Activated CD4-positive, alpha-beta memory T cell treated with anti-CD3 and anti-CD28 coated beads for 36 hours (primary cell): ENCODE data around the gene RIOX2. TPM values are rescaled to one million over a fixed set of nuclear protein-coding genes. Genes with fewer than 3 reads are reported as not detected.

ENCODE experiments used
- CTCF ChIA-PET: fragments of 350-600 bp; sonication (Branson Sonifier 250); formaldehyde crosslinking; loops from one replicate; lab custom pipeline; 2021; ENCODE audit warnings: antibody characterized with exemption, inconsistent platforms; lab: Charles Lee
- POLR2A ChIA-PET: fragments of 350-600 bp; sonication (Branson Sonifier 250); formaldehyde crosslinking; loops from one replicate; lab custom pipeline; 2021; ENCODE audit warnings: antibody characterized with exemption; lab: Charles Lee
- DNase-seq: peaks from one replicate; pipeline ENCODE4 v3.0.0-alpha.2; 2020
- H3K27ac Mint-ChIP-seq: one replicate; pipeline ENCODE4 v1.8.0; 2021; ENCODE audit warnings: mixed read lengths
- H3K27me3 Mint-ChIP-seq: one replicate; pipeline ENCODE4 v1.8.0; 2021; ENCODE audit warnings: mixed read lengths
- H3K36me3 Mint-ChIP-seq: one replicate; pipeline ENCODE4 v1.8.0; 2021; ENCODE audit warnings: mixed read lengths
- H3K4me1 Mint-ChIP-seq: one replicate; pipeline ENCODE4 v1.8.0; 2021; ENCODE audit warnings: low read depth, mixed read lengths
- H3K4me3 Mint-ChIP-seq: one replicate; pipeline ENCODE4 v1.8.0; 2021; ENCODE audit warnings: mild to moderate bottlenecking, mixed read lengths
- H3K9me3 Mint-ChIP-seq: one replicate; pipeline ENCODE4 v1.8.0; 2021; ENCODE audit warnings: mixed read lengths
- intact Hi-C: fragments of 100-400 bp; cut with micrococcal nuclease; formaldehyde crosslinking; loops from one replicate; pipeline ENCODE4 v1.15.1; 2023
- total RNA-seq, 2 experiments: library from RNA; stranded (reverse); gene quantifications; one replicate each; pipeline ENCODE4 v1.2.3, GENCODE V29; 2021

Gene RIOX2
- total RNA-seq, 2 experiments from 2014 or later = 35.9 to 36.1 TPM

DNA sequence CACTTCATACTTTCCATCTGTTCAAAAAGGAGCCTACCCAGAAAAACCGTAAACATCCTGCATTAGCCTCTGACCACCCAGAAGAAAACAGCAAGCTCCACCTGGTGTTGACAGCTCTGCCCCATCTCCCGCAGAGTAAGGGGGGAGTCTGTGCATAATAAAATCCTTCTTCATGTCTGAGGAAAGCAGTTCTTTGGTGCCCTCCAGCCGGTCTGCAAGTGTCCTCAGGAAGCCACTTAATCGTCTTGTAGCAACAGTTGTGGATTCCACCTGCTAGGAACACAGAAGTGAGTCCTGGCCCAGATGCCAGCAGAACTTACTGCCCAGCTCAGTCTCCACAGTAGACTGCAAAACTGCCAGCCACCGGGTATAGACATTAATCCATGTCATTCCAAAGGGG, 22.5 kb downstream of the RIOX2 start:
- Mint-ChIP-seq H3K36me3 (peaks cover 66% of the 10 kb centered on the region), H3K4me1 (no peaks in the 10 kb centered on the region), H3K27me3 (no peaks in the 10 kb centered on the region), H3K4me3 (no peak overlapping the region), H3K27ac (no peak overlapping the region), H3K9me3 (no peaks in the 10 kb centered on the region)
- intact Hi-C loops = no loop called here
- POLR2A ChIA-PET = no interaction called here
- CTCF ChIA-PET = no interaction called here
- DNase-seq = no peak

DNA sequence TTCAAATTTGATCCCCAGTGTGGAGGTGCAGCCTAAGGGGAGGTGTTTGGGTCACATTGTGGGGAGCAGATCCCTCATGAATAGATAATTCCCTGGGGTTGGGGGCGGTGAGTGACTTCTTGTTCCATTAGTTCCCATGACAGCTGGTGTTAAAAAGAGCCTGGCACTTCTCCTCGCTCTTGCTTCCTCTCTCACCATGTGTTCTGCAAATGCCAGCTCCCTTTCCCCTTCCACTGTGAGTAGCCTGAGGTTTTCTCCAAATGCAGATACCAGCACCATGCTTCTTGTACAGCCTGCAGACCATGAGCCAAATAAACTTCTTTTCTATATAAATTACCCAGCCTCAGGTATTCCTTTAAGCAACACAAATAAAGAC, 23.1 kb downstream of the RIOX2 start:
- CTCF ChIA-PET = no interaction called here
- H3K36me3 Mint-ChIP-seq = peaks cover 64% of the 10 kb centered on the region
- POLR2A ChIA-PET = no interaction called here
- H3K4me1 Mint-ChIP-seq = no peaks in the 10 kb centered on the region
- no peak for DNase-seq
- H3K27ac Mint-ChIP-seq = no peak overlapping the region
- H3K4me3 Mint-ChIP-seq = no peak overlapping the region
- intact Hi-C loops = no loop called here
- no peaks in the 10 kb centered on the region for H3K27me3 Mint-ChIP-seq
- no peaks in the 10 kb centered on the region for H3K9me3 Mint-ChIP-seq

DNA sequence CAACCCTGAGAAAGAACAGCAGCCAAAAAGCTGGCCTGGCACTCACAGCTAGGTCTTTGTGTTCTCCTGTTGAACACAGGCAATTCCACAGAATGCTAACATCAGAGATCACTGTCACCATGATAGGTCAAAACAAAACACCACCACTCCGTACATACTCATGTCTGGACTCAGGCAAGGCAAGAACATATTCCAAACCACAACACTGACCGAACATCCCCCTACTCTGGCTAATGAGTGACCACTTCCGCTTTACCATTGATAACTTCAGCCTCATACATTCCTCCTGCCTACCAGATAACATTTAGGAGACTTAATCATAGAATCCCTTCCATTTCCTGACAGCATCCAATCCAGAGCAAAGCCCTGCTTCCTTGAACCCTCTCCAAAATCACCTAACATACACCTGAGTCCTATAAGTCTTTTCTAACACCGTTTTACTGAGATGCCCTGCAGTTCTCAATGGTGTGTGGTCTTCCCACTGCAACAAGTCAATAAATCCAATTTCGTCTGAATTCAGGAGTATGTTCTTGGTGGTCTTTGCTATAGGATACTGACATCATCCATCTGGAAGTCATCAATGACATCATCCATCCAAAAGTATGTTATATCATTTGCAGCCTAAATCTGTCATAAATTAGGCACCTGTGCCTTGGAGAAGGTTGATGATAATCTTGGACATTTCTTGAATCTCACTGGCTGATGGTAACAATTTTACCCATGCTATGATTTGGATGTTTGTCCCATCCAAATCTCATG, 23.7 kb downstream of the RIOX2 start:
- ChIA-PET POLR2A (no interaction called here), CTCF (interaction anchor here (1.2 kb wide), 1 partner anchor 19 kb away, joined by 3 read pairs; no protein-coding TSS in a partner anchor)
- Mint-ChIP-seq H3K9me3 (no peaks in the 10 kb centered on the region), H3K4me3 (no peak overlapping the region), H3K4me1 (no peaks in the 10 kb centered on the region), H3K27me3 (no peaks in the 10 kb centered on the region), H3K36me3 (peaks cover 63% of the 10 kb centered on the region), H3K27ac (no peak overlapping the region)
- intact Hi-C loops = no loop called here
- DNase-seq = no peak

DNA sequence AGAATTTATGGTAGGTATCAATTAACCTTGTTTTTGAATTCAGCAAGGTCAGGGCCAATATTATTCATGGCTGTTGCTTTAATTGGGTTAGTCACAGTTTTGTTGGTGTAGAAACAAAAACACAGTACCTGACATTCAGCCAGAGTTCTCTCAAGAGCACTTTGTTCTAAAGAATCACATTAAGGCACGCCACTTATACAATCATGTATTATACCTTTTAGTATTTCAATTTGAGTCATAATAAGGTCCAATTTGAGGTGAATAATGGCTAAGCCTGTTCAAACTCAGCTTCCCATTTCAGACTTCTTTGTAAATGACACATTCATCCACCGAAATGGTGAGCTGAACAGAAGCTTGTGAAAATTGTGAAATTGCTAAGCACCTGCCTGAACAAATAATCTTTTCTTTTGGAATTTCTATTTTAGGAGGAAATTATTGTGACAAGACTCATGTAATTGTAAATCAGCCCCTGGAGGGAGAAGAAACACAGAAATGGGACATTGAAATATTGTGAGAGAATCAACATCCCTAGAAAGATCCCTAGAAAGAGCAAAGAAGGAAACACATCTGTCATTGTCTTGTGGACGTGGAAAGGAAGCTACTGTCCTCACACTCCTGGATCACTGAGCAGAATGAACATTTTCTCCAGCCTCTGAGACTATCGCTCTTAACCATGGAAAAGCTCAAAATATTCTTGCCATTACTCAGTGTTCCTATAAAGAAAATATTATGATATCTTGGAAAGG, 29.3 kb downstream of the RIOX2 start:
- POLR2A ChIA-PET = interaction anchor here (1.0 to 1.3 kb wide), 2 partner anchors 26 to 122 kb away, joined by 3 read pairs; partner anchors contain the start of gene CRYBG3
- no peaks in the 10 kb centered on the region for H3K9me3 Mint-ChIP-seq
- CTCF ChIA-PET = interaction anchor here (0.7 to 3.2 kb wide), 3 partner anchors 14 to 79 kb away, joined by 3 to 18 read pairs (median 4); no protein-coding TSS in a partner anchor
- no peak for DNase-seq
- H3K27me3 Mint-ChIP-seq = no peaks in the 10 kb centered on the region
- intact Hi-C loops = loop anchor here (2.0 to 5.0 kb wide), 6 partner anchors 28 to 150 kb away; no protein-coding TSS in a partner anchor
- H3K4me1 Mint-ChIP-seq = peaks cover 15% of the 10 kb centered on the region
- peaks cover 30% of the 10 kb centered on the region for H3K36me3 Mint-ChIP-seq
- no peak overlapping the region for H3K4me3 Mint-ChIP-seq
- no peak overlapping the region for H3K27ac Mint-ChIP-seq

DNA sequence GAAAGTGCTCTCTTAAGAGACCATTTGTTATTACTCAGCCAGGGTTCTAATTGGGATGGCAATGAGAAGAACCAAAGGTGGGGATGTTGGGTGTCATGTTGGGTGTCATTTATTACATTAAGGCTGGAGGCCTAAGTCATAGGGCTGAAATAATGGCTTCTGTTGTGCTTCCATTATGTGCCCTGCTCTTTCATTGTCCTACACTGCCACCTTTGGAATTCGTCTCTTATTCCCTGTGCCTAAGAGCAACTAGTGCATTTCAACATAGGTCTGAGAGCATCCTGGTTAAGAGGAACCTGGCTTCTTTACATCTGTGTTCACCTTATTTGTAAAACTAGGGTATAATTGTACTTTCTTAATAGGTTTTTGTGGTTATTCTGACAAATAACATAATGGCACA, 32.2 kb downstream of the RIOX2 start:
- H3K4me3 Mint-ChIP-seq = no peak overlapping the region
- no peak for DNase-seq
- ChIA-PET POLR2A (no interaction called here), CTCF (no interaction called here)
- peaks cover 22% of the 10 kb centered on the region for H3K36me3 Mint-ChIP-seq
- no peaks in the 10 kb centered on the region for H3K27me3 Mint-ChIP-seq
- H3K4me1 Mint-ChIP-seq = peaks cover 21% of the 10 kb centered on the region
- H3K9me3 Mint-ChIP-seq = no peaks in the 10 kb centered on the region
- H3K27ac Mint-ChIP-seq = no peak overlapping the region
- intact Hi-C loops = loop anchor here (5.0 kb wide), 2 partner anchors 82 to 103 kb away; no protein-coding TSS in a partner anchor

DNA sequence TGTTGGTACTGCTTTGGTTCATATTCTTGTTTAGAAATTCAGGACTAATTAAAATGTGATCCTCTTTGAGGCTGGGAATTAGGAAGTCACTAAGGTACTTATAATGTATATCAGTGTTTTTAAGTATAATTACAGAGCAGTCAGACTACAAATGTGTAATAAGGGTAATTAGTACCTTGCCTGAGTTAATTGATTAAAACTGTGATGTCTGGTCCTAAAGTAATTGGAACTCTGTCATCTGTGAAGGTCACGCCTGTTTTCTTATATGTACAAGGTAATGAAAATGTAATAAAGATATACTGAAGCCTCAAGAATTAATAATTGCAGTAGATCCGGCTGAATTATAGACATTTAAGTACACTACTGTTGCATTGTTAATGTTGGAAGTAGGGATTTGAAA, 32.8 kb downstream of the RIOX2 start:
- Mint-ChIP-seq H3K4me1 (peaks cover 24% of the 10 kb centered on the region), H3K9me3 (no peaks in the 10 kb centered on the region), H3K27ac (no peak overlapping the region), H3K4me3 (no peak overlapping the region), H3K27me3 (no peaks in the 10 kb centered on the region), H3K36me3 (peaks cover 20% of the 10 kb centered on the region)
- CTCF ChIA-PET = no interaction called here
- no peak for DNase-seq
- POLR2A ChIA-PET = no interaction called here
- intact Hi-C loops = no loop called here

DNA sequence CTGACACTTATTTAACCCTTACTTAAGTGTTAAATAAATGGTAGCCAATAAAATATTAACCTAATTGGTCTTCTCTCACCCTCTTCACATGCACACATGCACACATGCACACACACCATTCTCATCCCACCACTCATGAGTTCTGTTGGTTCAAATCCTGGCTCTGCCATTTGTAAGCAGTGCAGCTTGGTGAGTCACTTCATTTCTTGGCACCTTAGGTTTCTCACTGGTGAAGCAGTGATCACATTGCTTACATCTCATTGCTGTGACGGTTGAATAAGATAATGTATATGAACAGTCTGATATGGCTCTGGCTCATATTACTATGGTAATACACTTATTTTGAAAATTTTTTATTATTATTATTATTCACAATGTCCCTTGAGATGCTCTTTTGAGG, 33.8 kb downstream of the RIOX2 start:
- H3K27me3 Mint-ChIP-seq = no peaks in the 10 kb centered on the region
- intact Hi-C loops = no loop called here
- peaks cover 24% of the 10 kb centered on the region for H3K4me1 Mint-ChIP-seq
- no peak for DNase-seq
- CTCF ChIA-PET = interaction anchor here (1.6 kb wide), 1 partner anchor 85 kb away, joined by 4 read pairs; no protein-coding TSS in a partner anchor
- H3K36me3 Mint-ChIP-seq = peaks cover 16% of the 10 kb centered on the region
- H3K27ac Mint-ChIP-seq = no peak overlapping the region
- POLR2A ChIA-PET = no interaction called here
- H3K4me3 Mint-ChIP-seq = no peak overlapping the region
- no peaks in the 10 kb centered on the region for H3K9me3 Mint-ChIP-seq

DNA sequence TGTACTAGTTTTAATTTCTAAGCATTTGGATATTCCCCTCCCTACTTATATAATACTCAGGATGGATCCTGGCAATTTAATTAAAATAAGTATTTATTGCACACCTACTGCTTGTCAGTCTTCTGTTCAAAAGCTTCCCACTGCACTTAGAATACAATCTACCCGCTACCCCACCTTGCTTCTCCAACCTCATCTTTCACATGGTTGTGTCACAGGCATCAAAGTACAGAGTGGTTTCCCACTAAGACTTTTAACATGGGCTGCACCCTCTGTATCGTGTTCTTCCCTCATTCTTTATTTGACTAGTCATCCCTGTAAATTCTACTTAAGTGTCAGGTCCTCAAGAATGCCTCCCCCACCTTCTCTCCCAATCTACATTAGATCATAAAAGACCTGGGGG, 35.0 kb downstream of the RIOX2 start:
- intact Hi-C loops = no loop called here
- H3K27me3 Mint-ChIP-seq = no peaks in the 10 kb centered on the region
- H3K9me3 Mint-ChIP-seq = no peaks in the 10 kb centered on the region
- H3K4me1 Mint-ChIP-seq = peaks cover 11% of the 10 kb centered on the region
- H3K36me3 Mint-ChIP-seq = peaks cover 10% of the 10 kb centered on the region
- H3K4me3 Mint-ChIP-seq = no peak overlapping the region
- no peak overlapping the region for H3K27ac Mint-ChIP-seq
- DNase-seq = no peak
- ChIA-PET CTCF (interaction anchor here (1.6 kb wide), 1 partner anchor 86 kb away, joined by 4 read pairs; no protein-coding TSS in a partner anchor), POLR2A (no interaction called here)

DNA sequence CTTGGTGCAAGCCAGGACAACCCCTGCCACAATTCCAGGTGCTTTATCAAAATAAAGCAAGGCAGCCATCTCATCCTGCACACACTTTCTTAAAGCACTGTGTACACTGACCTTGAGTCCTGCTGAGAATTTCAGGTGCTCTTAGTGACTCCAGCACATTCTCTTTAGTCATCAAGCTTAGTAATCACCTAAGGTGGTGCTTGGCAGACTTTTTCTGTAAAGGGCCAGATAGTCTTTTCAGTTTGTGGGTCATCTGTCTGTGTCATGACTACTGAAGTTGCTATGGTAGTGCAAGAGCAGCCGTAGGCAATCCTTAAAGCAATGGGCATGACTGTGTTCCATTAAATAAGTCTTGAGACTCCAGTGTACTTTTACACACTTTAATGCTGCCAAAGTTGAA, 36.4 kb downstream of the RIOX2 start:
- no peak for DNase-seq
- ChIA-PET CTCF (no interaction called here), POLR2A (interaction anchor here (1.2 kb wide), 1 partner anchor 120 kb away, joined by 3 read pairs; no protein-coding TSS in a partner anchor)
- Mint-ChIP-seq H3K4me3 (no peak overlapping the region), H3K36me3 (peaks cover 10% of the 10 kb centered on the region), H3K4me1 (peaks cover 9% of the 10 kb centered on the region), H3K27ac (no peak overlapping the region), H3K27me3 (no peaks in the 10 kb centered on the region), H3K9me3 (no peaks in the 10 kb centered on the region)
- intact Hi-C loops = no loop called here

DNA sequence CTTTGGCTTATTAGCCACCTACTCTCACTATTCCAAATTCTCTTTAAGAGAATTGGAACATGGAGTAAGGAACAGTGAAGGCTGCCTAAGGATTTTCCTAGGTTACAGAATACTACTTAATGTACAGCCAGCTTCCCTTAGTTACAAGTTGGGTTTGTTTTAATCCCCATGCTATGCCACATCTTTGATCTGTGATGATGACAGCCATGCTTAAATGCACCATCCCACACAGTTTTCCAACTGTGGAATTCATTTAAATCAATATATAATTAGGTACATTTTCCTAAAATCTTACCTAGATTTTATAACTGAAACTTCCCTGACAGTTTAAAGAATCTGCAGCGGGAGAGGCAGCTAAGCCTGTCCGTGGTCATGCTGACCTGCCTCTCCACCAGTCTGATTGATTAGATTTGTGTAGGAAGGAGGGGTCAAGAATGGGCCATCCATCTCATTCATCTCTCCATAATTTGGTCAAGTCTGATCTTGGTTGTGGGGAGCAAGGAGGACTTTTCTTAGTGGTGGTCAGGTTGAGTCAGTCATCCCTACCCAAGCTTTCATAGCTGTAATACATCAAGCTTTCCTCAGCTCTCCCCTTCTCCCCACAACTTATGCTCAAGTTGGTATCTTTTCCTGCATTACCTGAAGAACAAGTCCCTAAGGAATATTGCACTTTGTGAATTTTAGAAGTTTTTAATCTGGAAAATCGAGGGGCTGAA, 37.1 kb downstream of the RIOX2 start:
- no peak overlapping the region for H3K4me3 Mint-ChIP-seq
- intact Hi-C loops = no loop called here
- no peaks in the 10 kb centered on the region for H3K27me3 Mint-ChIP-seq
- H3K9me3 Mint-ChIP-seq = no peaks in the 10 kb centered on the region
- DNase-seq = no peak
- H3K36me3 Mint-ChIP-seq = peaks cover 12% of the 10 kb centered on the region
- H3K27ac Mint-ChIP-seq = no peak overlapping the region
- H3K4me1 Mint-ChIP-seq = peaks cover 9% of the 10 kb centered on the region
- ChIA-PET POLR2A (interaction anchor here (1.2 to 1.6 kb wide), 2 partner anchors 114 to 120 kb away, joined by 3 read pairs; partner anchors contain the start of gene CRYBG3), CTCF (no interaction called here)

DNA sequence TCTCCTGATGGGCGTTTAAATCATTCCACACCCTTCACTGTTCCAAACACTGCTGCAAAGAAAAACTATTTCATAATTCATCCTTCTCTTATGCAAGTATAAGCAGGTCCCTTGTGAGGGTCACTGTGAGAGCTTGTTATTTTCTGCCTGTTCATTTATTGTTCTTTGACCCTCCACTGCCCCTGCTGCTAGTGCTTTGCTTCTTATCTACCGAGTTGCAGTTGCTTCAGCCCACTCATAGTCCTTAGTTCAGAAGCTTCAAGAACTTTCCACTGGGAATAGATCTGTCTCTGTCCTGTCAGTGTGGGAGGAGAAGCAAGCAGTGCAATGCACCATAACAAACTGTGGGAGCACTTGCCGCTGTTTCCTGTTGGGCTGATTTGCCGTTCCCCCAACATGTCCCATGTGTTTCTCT, 39.8 kb downstream of the RIOX2 start:
- Mint-ChIP-seq H3K4me1 (peaks cover 9% of the 10 kb centered on the region), H3K36me3 (peaks cover 11% of the 10 kb centered on the region), H3K27ac (no peak overlapping the region), H3K4me3 (no peak overlapping the region), H3K27me3 (no peaks in the 10 kb centered on the region), H3K9me3 (no peaks in the 10 kb centered on the region)
- DNase-seq = no peak
- intact Hi-C loops = no loop called here
- CTCF ChIA-PET = no interaction called here
- POLR2A ChIA-PET = no interaction called here

DNA sequence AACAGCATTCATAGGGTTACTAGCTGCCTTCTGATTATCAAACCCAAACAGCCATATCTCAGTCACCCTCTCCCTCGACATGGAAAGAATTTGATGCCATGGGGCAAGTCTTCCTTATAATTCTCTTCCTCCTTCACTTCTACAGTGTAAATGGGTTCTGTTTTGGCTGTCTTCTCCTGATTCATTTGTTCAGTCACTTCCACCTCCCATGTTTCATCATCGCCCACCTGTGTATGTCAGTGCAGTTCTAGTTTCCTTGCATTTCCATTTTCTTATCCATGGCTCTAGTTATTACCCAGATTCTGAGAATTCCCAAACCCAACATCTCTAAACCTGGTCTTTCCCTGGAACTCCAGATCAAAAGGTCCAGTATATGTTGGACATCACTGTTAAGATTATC, 41.0 kb downstream of the RIOX2 start:
- POLR2A ChIA-PET = no interaction called here

More for the DNA sequence above, 41.0 kb downstream of the RIOX2 start:
- Mint-ChIP-seq H3K27me3 (no peaks in the 10 kb centered on the region), H3K9me3 (no peaks in the 10 kb centered on the region), H3K4me3 (no peak overlapping the region), H3K36me3 (peaks cover 9% of the 10 kb centered on the region), H3K27ac (no peak overlapping the region), H3K4me1 (peaks cover 9% of the 10 kb centered on the region)
- intact Hi-C loops = no loop called here
- CTCF ChIA-PET = no interaction called here
- DNase-seq = no peak
